GM13976 (cell line): ENCODE data around the gene LPP.

Source experiments
- DNase-seq: peaks from one replicate; pipeline ENCODE4 v3.0.0; 2012; ENCODE audit warnings: low spot score
- CTCF ChIP-seq: IDR thresholded peaks from 2 replicates; pipeline ENCODE4 v1.5.1; 2012; ENCODE audit warnings: borderline replicate concordance, mild to moderate bottlenecking; ENCODE audit not compliant: insufficient read depth; ENCODE audit errors: extremely low read depth, missing control alignments, control extremely low read depth
- in situ Hi-C: fragments of 300-500 bp; cut with MboI; formaldehyde crosslinking; loops from one replicate; pipeline ENCODE4 v1.12.0; 2022; ENCODE audit warnings: low sequenced_read_pairs, mixed read lengths, inconsistent platforms; ENCODE audit not compliant: unreplicated experiment

Gene LPP

GRCh38 chr3:188853856-188854771 lies 700.2 kb downstream of the LPP start:
- TF ChIP-seq CTCF, result no peak
- in situ Hi-C loops, result no loop called here
- no peak for DNase-seq

GRCh38 chr3:188854772-188855149 lies 700.8 kb downstream of the LPP start:
- no peak for TF ChIP-seq CTCF
- DNase-seq, result no peak

GRCh38 chr3:188855675-188856074 lies 701.7 kb downstream of the LPP start:
- DNase-seq, result no peak
- in situ Hi-C loops, result no loop called here
- TF ChIP-seq CTCF, result no peak

More at GRCh38 chr3:188854772-188855149, 700.8 kb downstream of the LPP start:
- in situ Hi-C loops, result no loop called here

GRCh38 chr3:188860147-188860546 lies 706.2 kb downstream of the LPP start:
- no peak for TF ChIP-seq CTCF
- in situ Hi-C loops, result no loop called here
- no peak for DNase-seq

GRCh38 chr3:188861842-188862744 lies 708.1 kb downstream of the LPP start:
- no peak for TF ChIP-seq CTCF
- no peak for DNase-seq
- in situ Hi-C loops, result no loop called here

- no peak for DNase-seq
- no peak for TF ChIP-seq CTCF
- in situ Hi-C loops, result no loop called here
Observed at GRCh38 chr3:188863999-188864406, 710.0 kb downstream of the LPP start.
